Trophoblast cell (in vitro differentiated cells and primary cell): ENCODE data around the gene CTSL.
A peak's percentile ranks its signal among the peaks of the same experiment; 100 is the strongest.

Experiments used
- DNase-seq, 2 donors: peaks; one replicate each; pipeline ENCODE4 v3.0.0-alpha.2; 2016
- H2AFZ ChIP-seq: 2 replicates; pipeline ENCODE4 v1.6.1; 2013; ENCODE audit warnings: low read length, moderate library complexity, mild to moderate bottlenecking; ENCODE audit not compliant: insufficient read depth, poor library complexity
- H2AK5ac ChIP-seq: 2 replicates; pipeline ENCODE4 v1.6.1; 2013; ENCODE audit warnings: mild to moderate bottlenecking, low read length
- H2BK120ac ChIP-seq: 2 replicates; pipeline ENCODE4 v1.6.1; 2013; ENCODE audit warnings: low read length, mild to moderate bottlenecking, moderate library complexity; ENCODE audit not compliant: insufficient read depth, poor library complexity
- H2BK12ac ChIP-seq: 2 replicates; pipeline ENCODE4 v1.6.1; 2013; ENCODE audit warnings: mild to moderate bottlenecking, low read length, moderate library complexity
- H2BK5ac ChIP-seq: 2 replicates; pipeline ENCODE4 v1.6.1; 2013; ENCODE audit warnings: low read length, low read depth, moderate library complexity, mild to moderate bottlenecking; ENCODE audit not compliant: poor library complexity
- H3K14ac ChIP-seq: 2 replicates; pipeline ENCODE4 v1.6.1; 2013; ENCODE audit warnings: mild to moderate bottlenecking, low read length
- H3K18ac ChIP-seq: 2 replicates; pipeline ENCODE4 v1.6.1; 2013; ENCODE audit warnings: mild to moderate bottlenecking, low read length
- H3K23ac ChIP-seq: 2 replicates; pipeline ENCODE4 v1.6.1; 2013; ENCODE audit warnings: low read length
- H3K27ac ChIP-seq: 2 replicates; pipeline ENCODE4 v1.5.1; 2013; ENCODE audit warnings: low read depth, mild to moderate bottlenecking, inconsistent platforms, low read length, moderate library complexity
- H3K27me3 ChIP-seq: 2 replicates; pipeline ENCODE4 v1.6.1; 2013; ENCODE audit warnings: inconsistent platforms, mild to moderate bottlenecking, low read length, moderate library complexity; ENCODE audit not compliant: insufficient read depth
- H3K36me3 ChIP-seq, 2 experiments: 1 replicate in 1 of 2; 2 replicates in 1 of 2; pipeline ENCODE4 v1.6.1; 2013; ENCODE audit warnings: low read length in 2 of 2, mild to moderate bottlenecking in 2 of 2, moderate library complexity in 1 of 2; ENCODE audit not compliant: insufficient read depth in 2 of 2, control insufficient read depth in 1 of 2
- H3K4ac ChIP-seq: 2 replicates; pipeline ENCODE4 v1.6.1; 2013; ENCODE audit warnings: low read depth, mild to moderate bottlenecking, low read length, moderate library complexity
- H3K4me1 ChIP-seq, 2 experiments: 1 replicate in 1 of 2; 2 replicates in 1 of 2; pipeline ENCODE4 v1.6.1; 2013; ENCODE audit warnings: low read length in 2 of 2, mild to moderate bottlenecking in 2 of 2, moderate library complexity in 1 of 2; ENCODE audit not compliant: insufficient read depth in 2 of 2, control insufficient read depth in 1 of 2
- H3K4me2 ChIP-seq: 2 replicates; pipeline ENCODE4 v1.6.1; 2013; ENCODE audit warnings: inconsistent platforms, mild to moderate bottlenecking, low read length, moderate library complexity
- H3K4me3 ChIP-seq: 2 replicates; pipeline ENCODE4 v1.5.1; 2013; ENCODE audit warnings: mild to moderate bottlenecking, low read depth, low read length, inconsistent platforms
- H3K79me1 ChIP-seq: one replicate; pipeline ENCODE4 v1.6.1; 2013; ENCODE audit warnings: low read length
- H3K79me2 ChIP-seq: 2 replicates; pipeline ENCODE4 v1.6.1; 2013; ENCODE audit warnings: low read length, mild to moderate bottlenecking; ENCODE audit not compliant: control insufficient read depth, insufficient read depth, poor library complexity
- H3K9ac ChIP-seq: 2 replicates; pipeline ENCODE4 v1.6.1; 2013; ENCODE audit warnings: mild to moderate bottlenecking, low read length
- H3K9me3 ChIP-seq: 2 replicates; pipeline ENCODE4 v1.6.1; 2013; ENCODE audit warnings: low read depth, mild to moderate bottlenecking, control low read depth, inconsistent platforms, low read length; ENCODE audit not compliant: insufficient read depth
- H4K12ac ChIP-seq: 2 replicates; pipeline ENCODE4 v1.6.1; 2013; ENCODE audit warnings: low read depth, mild to moderate bottlenecking, low read length, moderate library complexity
- H4K8ac ChIP-seq: 2 replicates; pipeline ENCODE4 v1.6.1; 2013; ENCODE audit warnings: low read depth, mild to moderate bottlenecking, low read length, moderate library complexity
- H4K91ac ChIP-seq: one replicate; pipeline ENCODE4 v1.6.1; 2013; ENCODE audit warnings: low read depth, mild to moderate bottlenecking, low read length, moderate library complexity
- WGBS: extraction: QIAGEN DNeasy Blood & Tissue Kit; methylation state at CpG from one replicate; pipeline ENCODE4 v1.1.7; 2013; ENCODE audit warnings: missing lambda C conversion rate; ENCODE audit not compliant: insufficient read length, insufficient coverage; ENCODE audit errors: extremely low coverage; 5-methylcytosine and 5-hydroxymethylcytosine counted together

The CTSL gene

GRCh38 chr9:87683751-87684626, 41.9 kb upstream of the CTSL start:
- Histone ChIP-seq H3K79me2 (no peaks in the 10 kb centered on the region), H2BK5ac (no peak overlapping the region), H3K4me1 (peaks cover 14 to 20% of the 10 kb centered on the region in 2 experiments), H3K4me3 (no peak overlapping the region), H4K91ac (peak overlapping the region; percentile 42), H3K18ac (no peak overlapping the region), H3K4me2 (no peak overlapping the region), H2AFZ (no peak overlapping the region), H3K27me3 (no peaks in the 10 kb centered on the region), H3K14ac (no peak overlapping the region), H3K9me3 (peaks cover 5% of the 10 kb centered on the region), H3K36me3 (peaks cover 13 to 17% of the 10 kb centered on the region in 2 experiments), H3K23ac (no peak overlapping the region), H2BK12ac (no peak overlapping the region), H2AK5ac (no peak overlapping the region), H3K79me1 (peaks cover 5% of the 10 kb centered on the region), H2BK120ac (no peak overlapping the region), H4K8ac (no peak overlapping the region), H3K4ac (no peak overlapping the region), H3K9ac (no peak overlapping the region), H3K27ac (no peak overlapping the region), H4K12ac (no peak overlapping the region)
- DNase-seq, result no peak
- no CpG with 5 or more reads among the region's 24 CpGs for WGBS

- peaks cover 13 to 17% of the 10 kb centered on the region in 2 experiments for H3K36me3 ChIP-seq
- H4K12ac ChIP-seq, result no peak overlapping the region
- H3K79me1 ChIP-seq, result peaks cover 5% of the 10 kb centered on the region
- peak overlapping the region; percentile 8 for H2AFZ ChIP-seq
- H3K9ac ChIP-seq, result no peak overlapping the region
- no peaks in the 10 kb centered on the region for H3K79me2 ChIP-seq
- H2BK12ac ChIP-seq, result peak overlapping the region; percentile 82
- peak; percentile 81 to 94 for DNase-seq
- H4K91ac ChIP-seq, result peak overlapping the region; percentile 42
- no peak overlapping the region for H3K4me2 ChIP-seq
- H4K8ac ChIP-seq, result peak overlapping the region; percentile 8
- no peak overlapping the region for H2AK5ac ChIP-seq
- WGBS, result no CpG with 5 or more reads among the region's 11 CpGs
- peaks cover 14 to 20% of the 10 kb centered on the region in 2 experiments for H3K4me1 ChIP-seq
- no peak overlapping the region for H3K23ac ChIP-seq
- peak overlapping the region; percentile 13 for H3K14ac ChIP-seq
- no peak overlapping the region for H3K27ac ChIP-seq
- H3K18ac ChIP-seq, result peak overlapping the region; percentile 25
- H3K9me3 ChIP-seq, result peaks cover 5% of the 10 kb centered on the region
- no peaks in the 10 kb centered on the region for H3K27me3 ChIP-seq
- H3K4me3 ChIP-seq, result no peak overlapping the region
- no peak overlapping the region for H3K4ac ChIP-seq
- peak overlapping the region; percentile 57 for H2BK5ac ChIP-seq
- H2BK120ac ChIP-seq, result peak overlapping the region; percentile 14
Observed at GRCh38 chr9:87684627-87685219, 41.2 kb upstream of the CTSL start.

GRCh38 chr9:87685441-87685840, 40.5 kb upstream of the CTSL start:
- peaks cover 5% of the 10 kb centered on the region for H3K79me1 ChIP-seq
- H4K8ac ChIP-seq, result no peak overlapping the region
- peaks cover 13 to 17% of the 10 kb centered on the region in 2 experiments for H3K36me3 ChIP-seq
- H2AK5ac ChIP-seq, result no peak overlapping the region
- no peak overlapping the region for H2AFZ ChIP-seq
- WGBS, result no CpG with 5 or more reads among the region's 4 CpGs
- H3K9me3 ChIP-seq, result peaks cover 5% of the 10 kb centered on the region
- no peak overlapping the region for H2BK5ac ChIP-seq
- H3K4me1 ChIP-seq, result peaks cover 14 to 20% of the 10 kb centered on the region in 2 experiments
- peak overlapping the region; percentile 42 for H2BK12ac ChIP-seq
- H3K9ac ChIP-seq, result no peak overlapping the region
- H3K4me2 ChIP-seq, result no peak overlapping the region
- peak overlapping the region; percentile 7 for H3K18ac ChIP-seq
- H3K4ac ChIP-seq, result no peak overlapping the region
- DNase-seq, result no peak
- no peak overlapping the region for H3K14ac ChIP-seq
- H3K23ac ChIP-seq, result no peak overlapping the region
- no peak overlapping the region for H2BK120ac ChIP-seq
- H4K12ac ChIP-seq, result no peak overlapping the region
- no peak overlapping the region for H3K27ac ChIP-seq
- H3K4me3 ChIP-seq, result no peak overlapping the region
- H3K79me2 ChIP-seq, result no peaks in the 10 kb centered on the region
- no peaks in the 10 kb centered on the region for H3K27me3 ChIP-seq
- H4K91ac ChIP-seq, result no peak overlapping the region

- Histone ChIP-seq H2AFZ (no peak overlapping the region), H3K14ac (no peak overlapping the region), H4K8ac (no peak overlapping the region), H3K79me2 (no peaks in the 10 kb centered on the region), H3K36me3 (peaks cover 13 to 17% of the 10 kb centered on the region in 2 experiments), H4K12ac (no peak overlapping the region), H2BK5ac (no peak overlapping the region), H3K18ac (peak overlapping the region; percentile 24), H2BK120ac (no peak overlapping the region), H3K9me3 (peaks cover 5% of the 10 kb centered on the region), H2AK5ac (no peak overlapping the region), H3K9ac (peak overlapping the region; percentile 20), H3K4ac (no peak overlapping the region), H3K27ac (no peak overlapping the region), H3K4me3 (peak overlapping the region; percentile 37), H3K23ac (no peak overlapping the region), H3K4me1 (peaks cover 14 to 20% of the 10 kb centered on the region in 2 experiments), H2BK12ac (no peak overlapping the region), H3K27me3 (no peaks in the 10 kb centered on the region), H3K4me2 (no peak overlapping the region), H4K91ac (peak overlapping the region; percentile 10), H3K79me1 (peaks cover 5% of the 10 kb centered on the region)
- no CpG with 5 or more reads among the region's 14 CpGs for WGBS
- no peak for DNase-seq
Observed at GRCh38 chr9:87685871-87686519, 39.9 kb upstream of the CTSL start.
